ENCODE data around the gene RAPGEF2.
"Not testable (repeated sequence)": the region's sequence is repeated elsewhere in the genome, so short reads cannot be mapped to it uniquely, and the experiment has no call there.

The RAPGEF2 gene

GRCh38 chr4:159161436-159161835 is 58.6 kb downstream of the RAPGEF2 start:
- not testable (repeated sequence) for DNase-seq (ENCODE audit: low spot score)

- no peak for DNase-seq (ENCODE audit: low spot score)
These were observed 59.7 kb downstream of the RAPGEF2 start for GRCh38 chr4:159162576-159162975.

- DNase-seq (ENCODE audit: low spot score): no peak
These were observed 60.6 kb downstream of the RAPGEF2 start for GRCh38 chr4:159163521-159163920.

- DNase-seq (ENCODE audit: low spot score): no peak
These were observed 66.8 kb downstream of the RAPGEF2 start for GRCh38 chr4:159169404-159170302.

GRCh38 chr4:159171287-159171686 is 68.4 kb downstream of the RAPGEF2 start:
- DNase-seq (ENCODE audit: low spot score): no peak

GRCh38 chr4:159173886-159174285 is 71.0 kb downstream of the RAPGEF2 start:
- no peak for DNase-seq (ENCODE audit: low spot score)

- DNase-seq (ENCODE audit: low spot score): no peak
These were observed 71.8 kb downstream of the RAPGEF2 start for GRCh38 chr4:159174645-159175084.

GRCh38 chr4:159175085-159175988 is 72.5 kb downstream of the RAPGEF2 start:
- DNase-seq (ENCODE audit: low spot score): no peak

GRCh38 chr4:159175989-159176375 is 73.1 kb downstream of the RAPGEF2 start:
- DNase-seq (ENCODE audit: low spot score): no peak

GRCh38 chr4:159177265-159178150 is 74.6 kb downstream of the RAPGEF2 start:
- no peak for DNase-seq (ENCODE audit: low spot score)

GRCh38 chr4:159178151-159178546 is 75.3 kb downstream of the RAPGEF2 start:
- no peak for DNase-seq (ENCODE audit: low spot score)

- no peak for DNase-seq (ENCODE audit: low spot score)
These were observed 76.4 kb downstream of the RAPGEF2 start for GRCh38 chr4:159178979-159179969.

GRCh38 chr4:159183885-159184605 is 81.2 kb downstream of the RAPGEF2 start:
- not testable (repeated sequence) for DNase-seq (ENCODE audit: low spot score)

- DNase-seq (ENCODE audit: low spot score): no peak
These were observed 82.7 kb downstream of the RAPGEF2 start for GRCh38 chr4:159185591-159186023.

- no peak for DNase-seq (ENCODE audit: low spot score)
These were observed 85.8 kb downstream of the RAPGEF2 start for GRCh38 chr4:159188646-159189045.

- no peak for DNase-seq (ENCODE audit: low spot score)
These were observed 87.8 kb downstream of the RAPGEF2 start for GRCh38 chr4:159190651-159191050.

- DNase-seq (ENCODE audit: low spot score): no peak
These were observed 89.1 kb downstream of the RAPGEF2 start for GRCh38 chr4:159191989-159192388.

- no peak for DNase-seq (ENCODE audit: low spot score)
These were observed 90.3 kb downstream of the RAPGEF2 start for GRCh38 chr4:159193046-159193620.

GRCh38 chr4:159195361-159195769 is 92.5 kb downstream of the RAPGEF2 start:
- no peak for DNase-seq (ENCODE audit: low spot score)
